Mammary epithelial cell (primary cell): ENCODE results near the gene FAM3B.

ENCODE experiments used
- CTCF ChIP-seq, 2 donors: IDR thresholded peaks in 1 of 2; conservative IDR thresholded peaks in 1 of 2; 2 replicates each; pipeline ENCODE4 v1.5.1; 2011 to 2012; ENCODE audit warnings: inconsistent platforms in 2 of 2, low read length in 2 of 2, mild to moderate bottlenecking in 2 of 2, control low read depth in 1 of 2, low read depth in 1 of 2; ENCODE audit not compliant: insufficient read depth in 1 of 2; ENCODE audit errors: extremely low read depth in 1 of 2
- EZH2 ChIP-seq: IDR thresholded peaks from 2 replicates; pipeline ENCODE4 v1.6.1; 2012; ENCODE audit warnings: low read length, inconsistent platforms, borderline replicate concordance

GRCh38 chr21:41328660-41329607, 12.3 kb downstream of the FAM3B start:
- TF ChIP-seq CTCF (conservative IDR thresholded peaks at IDR 0.05 in 1 of 2, IDR thresholded peaks at IDR 0.05 in 1 of 2; ENCODE audit: extremely low read depth in 1 of 2, insufficient read depth in 1 of 2, low read depth in 1 of 2, low read length in 2 of 2) (no peak), EZH2 (no peak)
